HG03095 (cell line): ENCODE measurements around the gene MAGI2.

Experiments
- ATAC-seq: cut with Tn5 transposase; IDR thresholded peaks from one replicate; pipeline ENCODE4 v1.9.1; 2021; ENCODE audit warnings: moderate library complexity; ENCODE audit not compliant: unreplicated experiment

The MAGI2 gene

GRCh38 chr7:78448911-78449310, 1004.6 kb downstream of the MAGI2 start:
- ATAC-seq, result no peak

GRCh38 chr7:78444267-78444666, 1009.2 kb downstream of the MAGI2 start:
- ATAC-seq, result no peak

- no peak for ATAC-seq
These were observed 1009.7 kb downstream of the MAGI2 start for GRCh38 chr7:78443811-78444210.

GRCh38 chr7:78441737-78442136, 1011.7 kb downstream of the MAGI2 start:
- ATAC-seq, result no peak

- ATAC-seq, result no peak
These were observed 1015.0 kb downstream of the MAGI2 start for GRCh38 chr7:78438433-78438832.

- no peak for ATAC-seq
These were observed 1016.3 kb downstream of the MAGI2 start for GRCh38 chr7:78437118-78437517.

GRCh38 chr7:78435355-78435754, 1018.1 kb downstream of the MAGI2 start:
- no peak for ATAC-seq

GRCh38 chr7:78434281-78434680, 1019.2 kb downstream of the MAGI2 start:
- no peak for ATAC-seq

- no peak for ATAC-seq
These were observed 1020.0 kb downstream of the MAGI2 start for GRCh38 chr7:78433421-78433820.

GRCh38 chr7:78429878-78430277, 1023.6 kb downstream of the MAGI2 start:
- no peak for ATAC-seq

GRCh38 chr7:78427209-78427608, 1026.3 kb downstream of the MAGI2 start:
- no peak for ATAC-seq

GRCh38 chr7:78420001-78420400, 1033.5 kb downstream of the MAGI2 start:
- ATAC-seq, result no peak

GRCh38 chr7:78417180-78417853, 1036.2 kb downstream of the MAGI2 start:
- no peak for ATAC-seq

- ATAC-seq, result no peak
These were observed 1039.9 kb downstream of the MAGI2 start for GRCh38 chr7:78413568-78413967.

GRCh38 chr7:78412216-78412858, 1041.1 kb downstream of the MAGI2 start:
- no peak for ATAC-seq

GRCh38 chr7:78407031-78407430, 1046.4 kb downstream of the MAGI2 start:
- ATAC-seq, result no peak

- ATAC-seq, result no peak
These were observed 1046.9 kb downstream of the MAGI2 start for GRCh38 chr7:78406531-78406930.

GRCh38 chr7:78402096-78402495, 1051.4 kb downstream of the MAGI2 start:
- no peak for ATAC-seq

GRCh38 chr7:78400038-78400437, 1053.4 kb downstream of the MAGI2 start:
- no peak for ATAC-seq

- no peak for ATAC-seq
These were observed 1054.3 kb downstream of the MAGI2 start for GRCh38 chr7:78399033-78399769.

GRCh38 chr7:78398576-78398975, 1054.9 kb downstream of the MAGI2 start:
- ATAC-seq, result no peak

- no peak for ATAC-seq
These were observed 1055.4 kb downstream of the MAGI2 start for GRCh38 chr7:78398081-78398480.
